Measurements from ENCODE around the gene NLGN1. TPM values are rescaled to one million over a fixed set of nuclear protein-coding genes. Genes with fewer than 3 reads are reported as not detected.

Gene NLGN1
- total and polyA plus RNA-seq, 12 donors, result 0.88 to 19.9 (median 12.6) TPM

DNA sequence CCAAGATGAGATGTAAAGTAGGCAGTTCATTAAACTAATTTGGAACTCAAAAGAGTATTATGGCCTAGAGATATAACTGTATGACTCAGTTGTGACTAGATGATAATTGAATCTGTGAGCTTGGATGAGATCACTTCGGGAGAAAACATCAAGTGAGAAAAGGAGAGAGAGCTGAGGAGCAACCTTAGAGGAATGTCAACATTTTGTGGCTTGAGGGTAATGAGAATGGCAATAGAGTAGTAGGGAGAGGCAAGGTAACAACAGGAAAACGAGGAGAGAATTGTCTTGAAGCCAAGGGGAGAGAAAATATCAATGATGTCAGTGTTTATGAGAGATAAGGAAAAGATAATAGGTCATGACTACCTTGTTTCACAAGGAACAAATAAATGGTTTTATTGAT, 580.2 kb downstream of the NLGN1 start:
- Histone ChIP-seq H3K4me3 (no peak overlapping the region), H3K9me3 (no peaks in the 10 kb centered on the region), H3K36me3 (no peaks in the 10 kb centered on the region), H3K27ac (no peak overlapping the region), H3K27me3 (no peaks in the 10 kb centered on the region), H3K4me1 (no peaks in the 10 kb centered on the region)
- DNase-seq, result no peak
- WGBS, 2 donors, result 59 to 62% methylated on average over 2 of the region's 2 CpGs
- TF ChIP-seq, protein P1, sequence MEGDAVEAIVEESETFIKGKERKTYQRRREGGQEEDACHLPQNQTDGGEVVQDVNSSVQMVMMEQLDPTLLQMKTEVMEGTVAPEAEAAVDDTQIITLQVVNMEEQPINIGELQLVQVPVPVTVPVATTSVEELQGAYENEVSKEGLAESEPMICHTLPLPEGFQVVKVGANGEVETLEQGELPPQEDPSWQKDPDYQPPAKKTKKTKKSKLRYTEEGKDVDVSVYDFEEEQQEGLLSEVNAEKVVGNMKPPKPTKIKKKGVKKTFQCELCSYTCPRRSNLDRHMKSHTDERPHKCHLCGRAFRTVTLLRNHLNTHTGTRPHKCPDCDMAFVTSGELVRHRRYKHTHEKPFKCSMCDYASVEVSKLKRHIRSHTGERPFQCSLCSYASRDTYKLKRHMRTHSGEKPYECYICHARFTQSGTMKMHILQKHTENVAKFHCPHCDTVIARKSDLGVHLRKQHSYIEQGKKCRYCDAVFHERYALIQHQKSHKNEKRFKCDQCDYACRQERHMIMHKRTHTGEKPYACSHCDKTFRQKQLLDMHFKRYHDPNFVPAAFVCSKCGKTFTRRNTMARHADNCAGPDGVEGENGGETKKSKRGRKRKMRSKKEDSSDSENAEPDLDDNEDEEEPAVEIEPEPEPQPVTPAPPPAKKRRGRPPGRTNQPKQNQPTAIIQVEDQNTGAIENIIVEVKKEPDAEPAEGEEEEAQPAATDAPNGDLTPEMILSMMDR (IDR thresholded peaks at IDR 0.05), result no peak
- intact Hi-C loops (cut with DNase I), result no loop called here
- ATAC-seq, result no peak

DNA sequence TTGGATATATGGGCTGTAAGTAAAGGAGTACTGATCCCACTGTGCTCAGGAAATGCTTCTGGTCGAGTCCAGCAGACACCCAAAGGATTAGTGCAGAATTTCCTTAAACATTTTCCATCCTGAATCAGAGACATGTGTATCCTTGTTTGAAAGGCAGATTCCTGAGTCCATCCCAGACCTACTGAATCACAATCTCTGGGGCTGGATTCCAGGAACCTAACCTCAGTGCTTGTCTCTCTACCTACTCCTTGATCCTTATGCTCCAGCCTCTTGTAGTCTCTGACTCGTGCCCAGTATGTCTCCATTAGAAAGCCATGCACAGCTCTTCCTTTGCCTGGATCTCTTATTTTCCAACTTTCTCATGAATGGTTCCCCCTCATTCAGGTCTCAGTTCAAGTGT, 585.8 kb downstream of the NLGN1 start:
- Histone ChIP-seq H3K27ac (no peak overlapping the region), H3K9me3 (no peaks in the 10 kb centered on the region), H3K36me3 (no peaks in the 10 kb centered on the region), H3K4me3 (no peak overlapping the region), H3K4me1 (no peaks in the 10 kb centered on the region), H3K27me3 (no peaks in the 10 kb centered on the region)
- WGBS, 2 donors, result 63 to 77% methylated on average over 2 of the region's 2 CpGs
- DNase-seq, result no peak
- intact Hi-C loops (cut with DNase I), result no loop called here
- TF ChIP-seq, protein P1 (IDR thresholded peaks at IDR 0.05), result no peak
- no peak for ATAC-seq

DNA sequence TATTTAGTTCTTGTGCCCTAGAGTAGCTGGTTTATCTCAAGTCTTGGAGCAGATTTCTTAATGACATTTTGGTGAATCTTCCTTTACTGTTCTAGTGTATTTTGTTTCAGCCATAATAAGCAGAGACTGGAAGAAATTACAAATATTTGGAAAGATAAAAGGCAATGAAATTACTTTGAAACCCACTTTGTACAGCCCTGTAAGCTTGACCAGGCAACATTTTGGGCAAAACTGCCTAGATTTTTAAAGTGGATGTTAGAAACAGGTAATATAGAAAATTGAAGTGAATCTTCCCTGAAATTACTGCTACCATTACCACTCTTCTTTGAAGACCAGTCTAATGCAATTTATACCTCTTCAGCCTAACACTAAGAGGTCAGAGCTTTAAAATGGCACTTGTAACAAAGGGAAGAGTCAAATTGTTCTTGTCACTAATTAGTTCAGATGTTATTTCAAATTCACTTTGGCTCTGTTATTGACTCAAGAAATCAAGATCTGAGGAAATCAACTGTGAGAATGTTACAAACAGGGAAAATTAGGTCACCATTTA, 589.4 kb downstream of the NLGN1 start:
- Histone ChIP-seq H3K27ac (no peak overlapping the region), H3K36me3 (no peaks in the 10 kb centered on the region), H3K4me1 (no peaks in the 10 kb centered on the region), H3K27me3 (no peaks in the 10 kb centered on the region), H3K9me3 (no peaks in the 10 kb centered on the region), H3K4me3 (no peak overlapping the region)
- no peak for ATAC-seq
- no peak for DNase-seq
- TF ChIP-seq, protein P1 (IDR thresholded peaks at IDR 0.05), result no peak
- intact Hi-C loops (cut with DNase I), result loop anchor here in 1 of 10 donors (1.0 kb wide), 1 partner anchor 8 kb away; no protein-coding TSS in a partner anchor

DNA sequence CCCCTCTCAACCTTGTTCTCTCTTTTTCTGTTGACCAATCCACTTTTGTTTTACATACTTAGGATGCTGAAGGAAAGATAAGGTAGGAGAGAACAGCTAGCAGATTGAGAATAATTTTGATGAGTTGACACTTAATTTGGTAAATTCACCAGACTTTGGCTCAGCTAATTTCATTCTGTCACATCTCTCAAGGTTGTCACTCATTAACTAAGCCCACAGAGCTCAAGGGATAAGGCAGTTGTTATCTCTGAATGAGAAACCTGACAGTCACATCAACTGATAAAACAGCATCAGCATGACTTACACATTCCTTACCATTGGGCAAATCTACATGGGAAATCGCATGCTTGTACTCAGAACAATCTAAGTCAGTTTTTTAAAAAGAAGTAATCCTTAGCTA, 591.4 kb downstream of the NLGN1 start:
- no peak overlapping the region for H3K27ac ChIP-seq
- DNase-seq (no peak), ATAC-seq (no peak)
- H3K9me3 ChIP-seq, result no peaks in the 10 kb centered on the region
- H3K36me3 ChIP-seq, result no peaks in the 10 kb centered on the region
- TF ChIP-seq, protein P1 (IDR thresholded peaks at IDR 0.05), result no peak
- WGBS, 2 donors, result 63 to 69% methylated on average over 1 of the region's 1 CpG
- intact Hi-C loops (cut with DNase I), result no loop called here
- no peaks in the 10 kb centered on the region for H3K4me1 ChIP-seq
- no peak overlapping the region for H3K4me3 ChIP-seq
- no peaks in the 10 kb centered on the region for H3K27me3 ChIP-seq

Measured in heart right ventricle (tissue), 16 donors.